ENCODE data around the gene ALKAL2.
A peak's percentile ranks its signal among the peaks of the same experiment; 100 is the strongest.

ALKAL2 gene

DNA sequence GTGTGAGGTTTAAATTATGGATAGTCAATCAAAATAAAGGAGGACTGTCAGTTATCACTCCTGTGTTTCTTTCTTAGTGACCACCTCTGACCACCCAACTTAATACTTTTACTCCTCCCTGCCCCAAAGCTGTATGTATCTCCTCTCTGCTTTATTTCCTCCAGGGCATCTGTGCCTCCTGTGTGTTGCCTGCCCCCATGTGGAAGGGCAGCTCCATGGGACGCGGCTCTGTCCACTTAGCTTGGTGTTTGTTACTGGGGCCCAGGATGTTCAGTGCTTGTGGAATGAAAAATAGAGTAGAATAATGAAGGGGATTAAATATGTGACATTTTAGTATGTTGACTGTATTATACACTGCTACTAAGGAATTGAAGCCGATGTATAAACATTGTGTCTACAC is 13.4 kb downstream of the ALKAL2 start:
- Histone ChIP-seq H4K20me1 (ENCODE audit: insufficient read depth, low read length) (peaks cover 10% of the 10 kb centered on the region), H3K4me2 (ENCODE audit: low read depth, low read length) (no peak overlapping the region)

DNA sequence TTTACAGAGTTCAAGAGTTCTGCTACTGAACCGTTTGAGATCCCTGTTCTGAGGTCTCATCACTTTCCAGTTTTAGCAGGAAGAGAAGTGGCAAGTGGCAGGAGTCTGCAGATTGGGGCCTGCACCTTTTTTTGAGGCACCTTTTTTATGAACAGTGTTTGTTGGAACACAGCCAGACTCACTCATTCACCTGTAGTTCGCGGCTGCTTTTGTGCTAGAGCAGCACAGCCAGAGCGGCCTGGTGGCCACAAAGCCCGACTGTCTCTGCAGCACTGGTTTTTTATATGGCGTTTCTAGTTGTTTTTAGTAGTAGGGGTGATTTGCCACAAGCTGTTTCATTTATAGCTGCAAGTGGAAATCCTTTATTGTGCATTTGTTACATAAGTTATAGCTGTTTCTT is 14.6 kb downstream of the ALKAL2 start:
- Histone ChIP-seq H3K79me2 (ENCODE audit: low read length) (peaks cover 81% of the 10 kb centered on the region), H3K36me3 (replicated peaks; ENCODE audit: insufficient read depth, low read length) (peaks cover 11% of the 10 kb centered on the region), H2AFZ (ENCODE audit: low read length) (no peak overlapping the region), H3K4me3 (ENCODE audit: low read length) (no peak overlapping the region), H3K9ac (ENCODE audit: low read length) (no peak overlapping the region), H3K4me1 (ENCODE audit: low read length) (peaks cover 10% of the 10 kb centered on the region; the same call in 1 of the 2 replicates), H3K9me2 (replicated peaks; ENCODE audit: insufficient read depth, low read length) (no peaks in the 10 kb centered on the region), H3K9me3 (replicated peaks; ENCODE audit: insufficient read depth, low read length) (no peaks in the 10 kb centered on the region), H4K20me1 (ENCODE audit: insufficient read depth, low read length) (peaks cover 21% of the 10 kb centered on the region), H3F3A (ENCODE audit: insufficient read depth, low read length) (no peaks in the 10 kb centered on the region), H3K4me2 (ENCODE audit: low read depth, low read length) (no peak overlapping the region), H3K27ac (ENCODE audit: low read length) (no peak overlapping the region), H3K27me3 (replicated peaks; ENCODE audit: insufficient read depth, low read length) (no peaks in the 10 kb centered on the region)
- no peak for DNase-seq
- TF ChIP-seq, protein P1, sequence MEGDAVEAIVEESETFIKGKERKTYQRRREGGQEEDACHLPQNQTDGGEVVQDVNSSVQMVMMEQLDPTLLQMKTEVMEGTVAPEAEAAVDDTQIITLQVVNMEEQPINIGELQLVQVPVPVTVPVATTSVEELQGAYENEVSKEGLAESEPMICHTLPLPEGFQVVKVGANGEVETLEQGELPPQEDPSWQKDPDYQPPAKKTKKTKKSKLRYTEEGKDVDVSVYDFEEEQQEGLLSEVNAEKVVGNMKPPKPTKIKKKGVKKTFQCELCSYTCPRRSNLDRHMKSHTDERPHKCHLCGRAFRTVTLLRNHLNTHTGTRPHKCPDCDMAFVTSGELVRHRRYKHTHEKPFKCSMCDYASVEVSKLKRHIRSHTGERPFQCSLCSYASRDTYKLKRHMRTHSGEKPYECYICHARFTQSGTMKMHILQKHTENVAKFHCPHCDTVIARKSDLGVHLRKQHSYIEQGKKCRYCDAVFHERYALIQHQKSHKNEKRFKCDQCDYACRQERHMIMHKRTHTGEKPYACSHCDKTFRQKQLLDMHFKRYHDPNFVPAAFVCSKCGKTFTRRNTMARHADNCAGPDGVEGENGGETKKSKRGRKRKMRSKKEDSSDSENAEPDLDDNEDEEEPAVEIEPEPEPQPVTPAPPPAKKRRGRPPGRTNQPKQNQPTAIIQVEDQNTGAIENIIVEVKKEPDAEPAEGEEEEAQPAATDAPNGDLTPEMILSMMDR (IDR thresholded peaks at IDR 0.05; ENCODE audit: low read length): no peak

More for the DNA sequence above, 13.4 kb downstream of the ALKAL2 start:
- Histone ChIP-seq H2AFZ (ENCODE audit: low read length) (no peak overlapping the region), H3K4me3 (ENCODE audit: low read length) (no peak overlapping the region), H3K9me2 (replicated peaks; ENCODE audit: insufficient read depth, low read length) (no peaks in the 10 kb centered on the region), H3K36me3 (replicated peaks; ENCODE audit: insufficient read depth, low read length) (peaks cover 18% of the 10 kb centered on the region), H3K9ac (ENCODE audit: low read length) (no peak overlapping the region), H3K27me3 (replicated peaks; ENCODE audit: insufficient read depth, low read length) (no peaks in the 10 kb centered on the region), H3K79me2 (ENCODE audit: low read length) (peaks cover 69% of the 10 kb centered on the region), H3F3A (ENCODE audit: insufficient read depth, low read length) (no peaks in the 10 kb centered on the region), H3K27ac (ENCODE audit: low read length) (no peak overlapping the region), H3K4me1 (ENCODE audit: low read length) (peaks cover 10% of the 10 kb centered on the region; the same call in 1 of the 2 replicates), H3K9me3 (replicated peaks; ENCODE audit: insufficient read depth, low read length) (no peaks in the 10 kb centered on the region)
- TF ChIP-seq EZH2phosphoT487 (IDR thresholded peaks at IDR 0.05; ENCODE audit: low read length): no peak
- TF ChIP-seq, protein P1 (IDR thresholded peaks at IDR 0.05; ENCODE audit: low read length): peak; percentile 23; the same call in 1 of the 2 replicates
- DNase-seq: no peak

DNA sequence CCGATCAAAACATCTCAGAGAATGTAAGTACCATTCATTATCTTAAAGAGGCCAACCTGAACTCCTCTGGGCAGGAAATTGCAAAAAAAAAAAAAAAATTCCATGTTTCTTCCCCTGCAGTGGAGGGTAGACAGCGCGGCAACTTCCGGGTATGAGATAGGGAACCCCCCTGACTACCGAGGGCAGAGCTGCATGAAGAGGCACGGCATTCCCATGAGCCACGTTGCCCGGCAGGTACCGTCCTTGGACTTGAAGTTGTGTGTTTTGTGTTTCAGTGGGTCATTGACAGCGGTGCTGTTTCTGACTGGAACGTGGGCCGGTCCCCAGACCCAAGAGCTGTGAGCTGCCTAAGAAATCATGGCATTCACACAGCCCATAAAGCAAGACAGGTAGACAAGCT is 16.0 kb downstream of the ALKAL2 start:
- no peaks in the 10 kb centered on the region for H3K9me3 ChIP-seq (replicated peaks; ENCODE audit: insufficient read depth, low read length)
- no peak overlapping the region for H3K4me3 ChIP-seq (ENCODE audit: low read length)
- no peaks in the 10 kb centered on the region for H3K27me3 ChIP-seq (replicated peaks; ENCODE audit: insufficient read depth, low read length)
- peaks cover 10% of the 10 kb centered on the region; the same call in 1 of the 2 replicates for H3K4me1 ChIP-seq (ENCODE audit: low read length)
- no peaks in the 10 kb centered on the region for H3F3A ChIP-seq (ENCODE audit: insufficient read depth, low read length)
- H3K36me3 ChIP-seq (replicated peaks; ENCODE audit: insufficient read depth, low read length): peaks cover under 1% of the 10 kb centered on the region
- H3K9ac ChIP-seq (ENCODE audit: low read length): no peak overlapping the region
- H4K20me1 ChIP-seq (ENCODE audit: insufficient read depth, low read length): peaks cover 26% of the 10 kb centered on the region
- H2AFZ ChIP-seq (ENCODE audit: low read length): no peak overlapping the region
- H3K79me2 ChIP-seq (ENCODE audit: low read length): peaks cover 95% of the 10 kb centered on the region
- no peak for DNase-seq
- no peak overlapping the region for H3K27ac ChIP-seq (ENCODE audit: low read length)
- H3K9me2 ChIP-seq (replicated peaks; ENCODE audit: insufficient read depth, low read length): no peaks in the 10 kb centered on the region
- TF ChIP-seq EZH2 (optimal IDR thresholded peaks at IDR 0.05; ENCODE audit: low read depth, low read length) (no peak), EZH2phosphoT487 (IDR thresholded peaks at IDR 0.05; ENCODE audit: low read length) (no peak)
- TF ChIP-seq, protein P1 (IDR thresholded peaks at IDR 0.05; ENCODE audit: low read length): no peak
- H3K4me2 ChIP-seq (ENCODE audit: low read depth, low read length): no peak overlapping the region
